ENCODE measurements around the gene GOLGA8F.
"Not testable (repeated sequence)": the region's sequence is repeated elsewhere in the genome, so short reads cannot be mapped to it uniquely, and the experiment has no call there.

DNA sequence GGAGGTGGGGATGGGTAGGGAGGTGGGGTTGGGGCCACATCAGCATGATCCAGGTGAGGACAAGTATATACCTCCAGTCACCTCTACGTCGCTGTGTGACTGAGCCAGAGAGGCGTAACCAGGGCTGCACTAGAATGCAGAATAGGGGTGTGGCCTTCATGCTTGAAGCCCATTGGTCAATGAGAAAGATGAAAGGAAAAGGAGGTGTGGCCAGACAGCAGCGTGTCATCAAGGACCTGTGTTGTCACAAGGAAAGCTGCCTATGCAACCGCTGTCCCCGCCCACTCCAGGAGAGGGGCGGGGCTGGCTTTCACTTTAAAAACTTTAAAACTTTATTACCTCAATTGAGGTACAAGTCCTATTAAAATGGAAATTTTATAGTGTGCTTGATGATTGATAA, 20.5 kb upstream of the GOLGA8F start, which contains the start of gene GOLGA6L24:
- TF ChIP-seq SP1 (IDR thresholded peaks at IDR 0.05); ARNT (IDR thresholded peaks at IDR 0.05); NFRKB (IDR thresholded peaks at IDR 0.05); BHLHE40 (IDR thresholded peaks at IDR 0.05; ENCODE audit: borderline replicate concordance); ELF4 (IDR thresholded peaks at IDR 0.05); FOXK2 (IDR thresholded peaks at IDR 0.05); FOXM1 (IDR thresholded peaks at IDR 0.05; ENCODE audit: borderline replicate concordance); SUZ12 (IDR thresholded peaks at IDR 0.05); FOXA1 (IDR thresholded peaks at IDR 0.05): not testable (repeated sequence)
- TF ChIP-seq, protein P1, sequence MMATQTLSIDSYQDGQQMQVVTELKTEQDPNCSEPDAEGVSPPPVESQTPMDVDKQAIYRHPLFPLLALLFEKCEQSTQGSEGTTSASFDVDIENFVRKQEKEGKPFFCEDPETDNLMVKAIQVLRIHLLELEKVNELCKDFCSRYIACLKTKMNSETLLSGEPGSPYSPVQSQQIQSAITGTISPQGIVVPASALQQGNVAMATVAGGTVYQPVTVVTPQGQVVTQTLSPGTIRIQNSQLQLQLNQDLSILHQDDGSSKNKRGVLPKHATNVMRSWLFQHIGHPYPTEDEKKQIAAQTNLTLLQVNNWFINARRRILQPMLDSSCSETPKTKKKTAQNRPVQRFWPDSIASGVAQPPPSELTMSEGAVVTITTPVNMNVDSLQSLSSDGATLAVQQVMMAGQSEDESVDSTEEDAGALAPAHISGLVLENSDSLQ (IDR thresholded peaks at IDR 0.05) = not testable (repeated sequence)

Data from HEK293T (cell line).